ENCODE measurements around the gene ZBTB16. TPM values are rescaled to one million over a fixed set of nuclear protein-coding genes. Genes with fewer than 3 reads are reported as not detected.

Gene ZBTB16
- total and polyA plus RNA-seq, 2 experiments from 2014 or later, result 0.29 to 1.4 TPM

DNA sequence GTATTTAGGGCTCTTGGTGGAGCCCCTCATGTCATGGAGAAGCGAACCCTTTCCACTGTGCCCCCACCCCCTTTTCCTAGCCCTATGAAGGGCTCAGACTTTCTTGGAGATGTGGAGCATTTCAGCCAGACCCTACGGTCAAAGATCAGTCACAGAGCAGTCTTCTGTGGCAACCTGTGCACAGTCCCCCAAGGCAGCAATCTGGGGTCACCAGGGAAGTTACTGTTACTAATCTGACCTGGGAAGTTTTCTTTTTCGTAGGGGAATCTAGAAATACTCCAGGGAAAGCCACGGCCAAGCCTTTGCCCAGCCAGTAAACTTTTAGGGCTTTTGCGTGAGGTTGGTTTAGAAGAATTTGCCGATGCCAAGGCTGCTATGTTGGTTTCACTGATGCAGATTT is 50.6 kb downstream of the ZBTB16 start:
- Histone ChIP-seq H3K79me2 (replicated peaks; ENCODE audit: insufficient read depth) (no peaks in the 10 kb centered on the region), H3F3A (replicated peaks; ENCODE audit: low read depth) (no peaks in the 10 kb centered on the region), H3K4me3 (no peak overlapping the region), H2AFZ (no peak overlapping the region), H3K4me2 (no peak overlapping the region), H3K27me3 (ENCODE audit: insufficient read depth) (no peaks in the 10 kb centered on the region), H4K20me1 (replicated peaks; ENCODE audit: insufficient read depth) (no peaks in the 10 kb centered on the region), H3K36me3 (ENCODE audit: insufficient read depth) (no peaks in the 10 kb centered on the region), H3K9me2 (ENCODE audit: insufficient read depth) (no peaks in the 10 kb centered on the region), H3K27ac (ENCODE audit: low read depth) (no peak overlapping the region), H3K4me1 (ENCODE audit: insufficient read depth) (peaks cover 7% of the 10 kb centered on the region; the same call in 1 of the 2 replicates)
- Mint-ChIP-seq H3K4me3 (no peak overlapping the region), H3K36me3 (ENCODE audit: low read depth) (no peaks in the 10 kb centered on the region), H3K27ac (no peak overlapping the region), H3K27me3 (ENCODE audit: insufficient read depth, low read depth, poor library complexity) (peaks cover 4% of the 10 kb centered on the region), H3K9me3 (no peaks in the 10 kb centered on the region), H3K4me1 (peaks cover 32% of the 10 kb centered on the region)
- DNase-seq (ENCODE audit: low spot score) (no peak), ATAC-seq (no peak)
- TF ChIP-seq REST (IDR thresholded peaks at IDR 0.05; ENCODE audit: unreplicated experiment) (no peak), CTCF (conservative IDR thresholded peaks at IDR 0.05; ENCODE audit: low read depth in 2 of 2) (no peak), EZH2 (IDR thresholded peaks at IDR 0.05; ENCODE audit: low read depth, unreplicated experiment) (no peak), ZNF331 (CRISPR knock-in tag; IDR thresholded peaks at IDR 0.05; ENCODE audit: low read depth) (no peak), CREB1 (CRISPR knock-in tag; IDR thresholded peaks at IDR 0.05; ENCODE audit: low read depth) (no peak), NANOG (IDR thresholded peaks at IDR 0.05; ENCODE audit: borderline replicate concordance) (no peak), EZH2phosphoT487 (IDR thresholded peaks at IDR 0.05; ENCODE audit: unreplicated experiment) (no peak), STAT1 (IDR thresholded peaks at IDR 0.05; ENCODE audit: unreplicated experiment) (no peak), POLR2AphosphoS5 (IDR thresholded peaks at IDR 0.05; ENCODE audit: low read depth) (no peak), ZNF114 (CRISPR knock-in tag; IDR thresholded peaks at IDR 0.05) (no peak)

All from GM23338 (cell line).